ENCODE data around the gene CA12.

Gene CA12

GRCh38 chr15:63331456-63331855 lies 50.2 kb downstream of the CA12 start:
- Histone ChIP-seq H2AFZ (ENCODE audit: low read depth, low read length) (no peak overlapping the region), H3K4me1 (ENCODE audit: insufficient read depth, low read length) (no peaks in the 10 kb centered on the region), H3K4me3 (ENCODE audit: low read depth in 1 of 2, low read length in 2 of 2) (no peak overlapping the region), H3K79me2 (ENCODE audit: insufficient read depth, low read length) (no peaks in the 10 kb centered on the region), H3K27ac (ENCODE audit: low read length) (no peak overlapping the region), H3K36me3 (ENCODE audit: insufficient read depth, low read length) (no peaks in the 10 kb centered on the region), H3K9ac (ENCODE audit: low read depth, low read length) (no peak overlapping the region), H4K20me1 (ENCODE audit: insufficient read depth, low read length) (no peaks in the 10 kb centered on the region), H3K4me2 (ENCODE audit: insufficient read depth, low read length) (no peak overlapping the region), H3K9me3 (ENCODE audit: insufficient read depth, low read length, severe bottlenecking) (no peaks in the 10 kb centered on the region), H3K27me3 (ENCODE audit: insufficient read depth, low read length, poor library complexity) (no peaks in the 10 kb centered on the region)
- ATAC-seq (ENCODE audit: insufficient read depth, low read depth) (no peak), DNase-seq (no peak)
- TF ChIP-seq CTCF (IDR thresholded peaks at IDR 0.05; ENCODE audit: borderline replicate concordance, extremely low read depth, low read length, poor library complexity, severe bottlenecking) (no peak), EZH2 (IDR thresholded peaks at IDR 0.05; ENCODE audit: borderline replicate concordance, low read depth, low read length, severe bottlenecking) (no peak)

GRCh38 chr15:63330926-63331325 lies 50.7 kb downstream of the CA12 start:
- DNase-seq (no peak), ATAC-seq (ENCODE audit: insufficient read depth, low read depth) (no peak)
- Histone ChIP-seq H4K20me1 (ENCODE audit: insufficient read depth, low read length) (no peaks in the 10 kb centered on the region), H3K79me2 (ENCODE audit: insufficient read depth, low read length) (no peaks in the 10 kb centered on the region), H3K9me3 (ENCODE audit: insufficient read depth, low read length, severe bottlenecking) (no peaks in the 10 kb centered on the region), H3K4me2 (ENCODE audit: insufficient read depth, low read length) (no peak overlapping the region), H3K36me3 (ENCODE audit: insufficient read depth, low read length) (no peaks in the 10 kb centered on the region), H2AFZ (ENCODE audit: low read depth, low read length) (no peak overlapping the region), H3K4me3 (ENCODE audit: low read depth in 1 of 2, low read length in 2 of 2) (no peak overlapping the region), H3K4me1 (ENCODE audit: insufficient read depth, low read length) (no peaks in the 10 kb centered on the region), H3K9ac (ENCODE audit: low read depth, low read length) (no peak overlapping the region), H3K27me3 (ENCODE audit: insufficient read depth, low read length, poor library complexity) (no peaks in the 10 kb centered on the region), H3K27ac (ENCODE audit: low read length) (no peak overlapping the region)
- no peak for TF ChIP-seq CTCF (IDR thresholded peaks at IDR 0.05; ENCODE audit: borderline replicate concordance, extremely low read depth, low read length, poor library complexity, severe bottlenecking)

GRCh38 chr15:63329567-63330350 lies 51.9 kb downstream of the CA12 start:
- no peak overlapping the region for H3K4me2 ChIP-seq (ENCODE audit: insufficient read depth, low read length)
- ATAC-seq (ENCODE audit: insufficient read depth, low read depth) = no peak

More at GRCh38 chr15:63329567-63330350, 51.9 kb downstream of the CA12 start:
- Histone ChIP-seq H2AFZ (ENCODE audit: low read depth, low read length) (no peak overlapping the region), H3K9me3 (ENCODE audit: insufficient read depth, low read length, severe bottlenecking) (no peaks in the 10 kb centered on the region), H3K4me3 (ENCODE audit: low read depth in 1 of 2, low read length in 2 of 2) (no peak overlapping the region), H3K9ac (ENCODE audit: low read depth, low read length) (no peak overlapping the region), H3K36me3 (ENCODE audit: insufficient read depth, low read length) (no peaks in the 10 kb centered on the region), H3K27me3 (ENCODE audit: insufficient read depth, low read length, poor library complexity) (no peaks in the 10 kb centered on the region), H3K27ac (ENCODE audit: low read length) (no peak overlapping the region), H3K79me2 (ENCODE audit: insufficient read depth, low read length) (no peaks in the 10 kb centered on the region), H3K4me1 (ENCODE audit: insufficient read depth, low read length) (no peaks in the 10 kb centered on the region), H4K20me1 (ENCODE audit: insufficient read depth, low read length) (no peaks in the 10 kb centered on the region)
- TF ChIP-seq EZH2 (IDR thresholded peaks at IDR 0.05; ENCODE audit: borderline replicate concordance, low read depth, low read length, severe bottlenecking) = no peak
- no peak for TF ChIP-seq CTCF (IDR thresholded peaks at IDR 0.05; ENCODE audit: borderline replicate concordance, extremely low read depth, low read length, poor library complexity, severe bottlenecking)
- DNase-seq = no peak

All from DND-41 (cell line).